Panc1 (cell line): Measurements from ENCODE around the gene CDKN2AIP.

ENCODE experiments used
- POLR2AphosphoS5 ChIP-seq: IDR thresholded peaks from 2 replicates; pipeline ENCODE4 v1.6.1; 2012; ENCODE audit warnings: mild to moderate bottlenecking, low read depth, low read length, moderate library complexity
- SIN3A ChIP-seq: IDR thresholded peaks from 2 replicates; pipeline ENCODE4 v1.6.1; 2012; ENCODE audit warnings: low read depth, mild to moderate bottlenecking, low read length, moderate library complexity, borderline replicate concordance; ENCODE audit not compliant: insufficient read depth
- TCF7L2 ChIP-seq: IDR thresholded peaks from 2 replicates; pipeline ENCODE4 v1.6.1; 2011; ENCODE audit warnings: mild to moderate bottlenecking, low read depth, low read length, inconsistent platforms
- TF ChIP-seq, protein P1 (sequence below): fragments of 450-650 bp; IDR thresholded peaks from 2 replicates; pipeline ENCODE4 v1.5.1; 2017; ENCODE audit warnings: mild to moderate bottlenecking
- TF ChIP-seq, protein P2 (sequence below), 2 experiments: IDR thresholded peaks; 2 replicates each; pipeline ENCODE4 v1.6.1; 2011 to 2012; ENCODE audit warnings: low read depth in 2 of 2, control low read depth in 1 of 2, low read length in 1 of 2, mild to moderate bottlenecking in 1 of 2, moderate library complexity in 1 of 2; ENCODE audit not compliant: insufficient read depth in 1 of 2

- TF ChIP-seq, protein P1, sequence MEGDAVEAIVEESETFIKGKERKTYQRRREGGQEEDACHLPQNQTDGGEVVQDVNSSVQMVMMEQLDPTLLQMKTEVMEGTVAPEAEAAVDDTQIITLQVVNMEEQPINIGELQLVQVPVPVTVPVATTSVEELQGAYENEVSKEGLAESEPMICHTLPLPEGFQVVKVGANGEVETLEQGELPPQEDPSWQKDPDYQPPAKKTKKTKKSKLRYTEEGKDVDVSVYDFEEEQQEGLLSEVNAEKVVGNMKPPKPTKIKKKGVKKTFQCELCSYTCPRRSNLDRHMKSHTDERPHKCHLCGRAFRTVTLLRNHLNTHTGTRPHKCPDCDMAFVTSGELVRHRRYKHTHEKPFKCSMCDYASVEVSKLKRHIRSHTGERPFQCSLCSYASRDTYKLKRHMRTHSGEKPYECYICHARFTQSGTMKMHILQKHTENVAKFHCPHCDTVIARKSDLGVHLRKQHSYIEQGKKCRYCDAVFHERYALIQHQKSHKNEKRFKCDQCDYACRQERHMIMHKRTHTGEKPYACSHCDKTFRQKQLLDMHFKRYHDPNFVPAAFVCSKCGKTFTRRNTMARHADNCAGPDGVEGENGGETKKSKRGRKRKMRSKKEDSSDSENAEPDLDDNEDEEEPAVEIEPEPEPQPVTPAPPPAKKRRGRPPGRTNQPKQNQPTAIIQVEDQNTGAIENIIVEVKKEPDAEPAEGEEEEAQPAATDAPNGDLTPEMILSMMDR: no peak
- TF ChIP-seq SIN3A (no peak), POLR2AphosphoS5 (no peak), TCF7L2 (no peak)
- TF ChIP-seq, protein P2, sequence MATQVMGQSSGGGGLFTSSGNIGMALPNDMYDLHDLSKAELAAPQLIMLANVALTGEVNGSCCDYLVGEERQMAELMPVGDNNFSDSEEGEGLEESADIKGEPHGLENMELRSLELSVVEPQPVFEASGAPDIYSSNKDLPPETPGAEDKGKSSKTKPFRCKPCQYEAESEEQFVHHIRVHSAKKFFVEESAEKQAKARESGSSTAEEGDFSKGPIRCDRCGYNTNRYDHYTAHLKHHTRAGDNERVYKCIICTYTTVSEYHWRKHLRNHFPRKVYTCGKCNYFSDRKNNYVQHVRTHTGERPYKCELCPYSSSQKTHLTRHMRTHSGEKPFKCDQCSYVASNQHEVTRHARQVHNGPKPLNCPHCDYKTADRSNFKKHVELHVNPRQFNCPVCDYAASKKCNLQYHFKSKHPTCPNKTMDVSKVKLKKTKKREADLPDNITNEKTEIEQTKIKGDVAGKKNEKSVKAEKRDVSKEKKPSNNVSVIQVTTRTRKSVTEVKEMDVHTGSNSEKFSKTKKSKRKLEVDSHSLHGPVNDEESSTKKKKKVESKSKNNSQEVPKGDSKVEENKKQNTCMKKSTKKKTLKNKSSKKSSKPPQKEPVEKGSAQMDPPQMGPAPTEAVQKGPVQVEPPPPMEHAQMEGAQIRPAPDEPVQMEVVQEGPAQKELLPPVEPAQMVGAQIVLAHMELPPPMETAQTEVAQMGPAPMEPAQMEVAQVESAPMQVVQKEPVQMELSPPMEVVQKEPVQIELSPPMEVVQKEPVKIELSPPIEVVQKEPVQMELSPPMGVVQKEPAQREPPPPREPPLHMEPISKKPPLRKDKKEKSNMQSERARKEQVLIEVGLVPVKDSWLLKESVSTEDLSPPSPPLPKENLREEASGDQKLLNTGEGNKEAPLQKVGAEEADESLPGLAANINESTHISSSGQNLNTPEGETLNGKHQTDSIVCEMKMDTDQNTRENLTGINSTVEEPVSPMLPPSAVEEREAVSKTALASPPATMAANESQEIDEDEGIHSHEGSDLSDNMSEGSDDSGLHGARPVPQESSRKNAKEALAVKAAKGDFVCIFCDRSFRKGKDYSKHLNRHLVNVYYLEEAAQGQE (IDR thresholded peaks at IDR 0.05; ENCODE audit: insufficient read depth in 1 of 2, low read depth in 2 of 2, low read length in 1 of 2): no peak
These were observed 25.5 kb downstream of the CDKN2AIP start for GRCh38 chr4:183469936-183470335.
